GM19240 (cell line): Measurements from ENCODE around the gene GXYLT2.
A peak's percentile ranks its signal among the peaks of the same experiment; 100 is the strongest.

Experiments
- DNase-seq: peaks from one replicate; pipeline ENCODE4 v3.0.0; 2011; ENCODE audit warnings: low spot score; ENCODE audit not compliant: insufficient read length

GXYLT2 gene

GRCh38 chr3:72887705-72888545 is at the start of gene GXYLT2:
Gene GXYLT2 (plus strand): TSS chr3:72888046. CDS start chr3:72888234, 188 bp downstream.
- peak; percentile 10 for DNase-seq

DNA sequence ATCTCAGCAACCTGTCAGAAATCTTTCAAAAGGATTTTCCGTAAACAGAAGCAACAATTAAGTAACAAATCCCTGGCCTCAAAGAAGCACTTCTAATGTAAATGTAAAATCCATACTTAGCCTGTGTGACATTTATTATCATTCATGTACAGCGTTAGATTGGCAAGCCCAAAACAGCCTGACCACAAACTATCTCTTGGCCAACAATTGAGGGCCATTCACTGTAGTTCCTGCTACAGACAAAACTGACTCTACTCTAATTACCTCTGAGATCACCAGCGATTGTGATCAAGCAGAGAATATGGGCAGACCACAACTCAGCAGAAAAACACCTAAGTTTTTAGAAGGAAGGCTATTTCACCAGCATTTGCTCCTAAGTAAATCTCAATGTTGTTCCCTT is 48.8 kb upstream of the GXYLT2 start:
- no peak for DNase-seq

DNA sequence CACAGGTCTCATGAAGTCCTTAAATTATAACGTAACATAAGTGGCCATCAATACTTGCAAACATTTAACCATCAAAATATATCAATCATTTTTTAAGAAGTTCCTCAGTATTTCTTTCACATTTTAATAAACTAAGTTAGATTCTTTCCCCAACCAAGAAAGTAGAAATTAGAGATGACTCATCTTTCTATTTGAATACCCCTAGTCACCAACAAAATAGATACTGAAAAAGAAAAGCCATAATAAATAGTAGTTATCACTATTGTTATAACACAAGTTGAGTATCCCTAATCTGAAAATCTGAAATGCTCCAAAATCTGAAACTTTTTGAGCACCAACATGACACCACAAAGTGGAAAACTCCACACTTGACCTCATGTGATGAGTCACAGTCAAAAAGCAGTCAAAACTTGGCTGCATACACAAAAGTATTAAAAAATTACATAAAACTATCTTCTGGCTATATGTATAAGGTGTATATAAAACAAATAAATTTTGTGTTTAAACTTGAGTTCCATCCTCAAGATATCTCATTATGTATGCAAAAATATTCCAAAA is 43.3 kb upstream of the GXYLT2 start:
- DNase-seq = no peak

- DNase-seq = no peak
Measured at GRCh38 chr3:72846166-72846565, 41.7 kb upstream of the GXYLT2 start.

GRCh38 chr3:72847282-72847681 is 40.6 kb upstream of the GXYLT2 start:
- DNase-seq = no peak

DNA sequence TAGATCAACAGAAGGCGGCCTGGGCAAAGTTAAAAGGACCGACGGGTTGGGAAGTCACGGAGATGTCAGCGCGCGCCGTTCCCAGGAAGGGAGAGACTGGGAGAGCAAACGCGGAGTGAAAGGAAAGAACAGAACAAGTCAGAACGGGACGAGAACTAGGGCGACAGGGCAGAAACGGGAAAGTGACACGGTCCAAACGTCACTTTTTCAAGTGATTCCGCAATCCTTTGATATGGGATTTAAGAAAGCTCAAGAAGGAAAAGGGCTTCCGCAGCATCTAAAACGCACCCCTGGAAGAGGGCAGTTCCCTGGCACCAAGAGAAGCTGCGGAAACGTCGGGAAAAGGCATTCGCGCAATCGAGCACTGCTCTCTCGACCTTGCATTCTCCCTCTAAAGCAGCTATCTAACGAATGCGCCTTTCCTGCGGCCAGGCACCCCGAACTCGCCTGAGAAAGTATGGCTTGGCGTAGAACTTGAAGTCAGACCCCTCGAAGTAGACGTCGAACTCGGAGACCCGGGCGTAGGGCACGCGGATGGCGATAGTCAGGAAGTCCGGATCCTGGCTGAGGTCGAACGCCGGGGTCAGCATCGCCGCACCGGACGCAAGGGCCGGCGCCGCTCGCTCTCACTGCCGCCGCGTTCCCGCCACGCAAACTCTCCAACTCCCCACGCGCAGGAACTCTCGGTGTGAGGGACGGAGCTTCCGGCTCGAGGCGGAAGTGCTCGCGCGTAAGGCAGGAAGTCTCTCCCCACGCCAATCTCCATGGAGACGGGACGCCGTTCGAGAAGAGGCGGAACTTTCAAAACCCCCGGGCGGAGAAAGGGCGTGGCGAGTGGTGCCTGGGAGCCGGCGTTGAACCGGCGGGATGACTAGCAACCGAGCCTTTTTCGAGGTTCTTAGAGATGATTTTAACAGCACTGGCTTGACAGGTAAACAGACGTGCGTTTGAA is 39.8 kb upstream of the GXYLT2 start, which contains the start of gene SHQ1:
Gene SHQ1 (minus strand): TSS at position 695 of the 952 bp plus-strand sequence. CDS start 105 bp downstream, at position 590.
- peak; percentile 65 for DNase-seq

- no peak for DNase-seq
Measured at GRCh38 chr3:72848703-72849081, 39.2 kb upstream of the GXYLT2 start.

GRCh38 chr3:72855001-72855400 is 32.8 kb upstream of the GXYLT2 start:
- DNase-seq = no peak

DNA sequence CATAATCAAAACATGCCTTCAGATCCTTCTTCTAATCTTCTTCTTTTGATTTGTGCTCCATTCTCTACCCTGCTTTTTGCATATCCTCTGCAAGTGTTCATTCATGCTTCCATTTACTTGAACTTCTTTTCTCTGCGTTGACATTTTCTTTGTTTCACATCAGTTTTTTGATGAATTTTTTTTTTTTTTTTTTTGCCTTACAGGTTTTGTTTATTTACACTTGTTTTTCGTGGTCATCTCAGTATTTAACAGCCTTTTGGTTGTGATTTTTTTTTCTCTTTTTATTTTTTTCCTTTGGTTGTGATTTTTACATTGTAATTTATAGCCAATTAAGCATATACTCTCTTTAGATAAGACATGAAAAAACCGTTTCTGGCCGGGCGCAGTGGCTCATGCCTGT is 27.8 kb upstream of the GXYLT2 start:
- DNase-seq = no peak

DNA sequence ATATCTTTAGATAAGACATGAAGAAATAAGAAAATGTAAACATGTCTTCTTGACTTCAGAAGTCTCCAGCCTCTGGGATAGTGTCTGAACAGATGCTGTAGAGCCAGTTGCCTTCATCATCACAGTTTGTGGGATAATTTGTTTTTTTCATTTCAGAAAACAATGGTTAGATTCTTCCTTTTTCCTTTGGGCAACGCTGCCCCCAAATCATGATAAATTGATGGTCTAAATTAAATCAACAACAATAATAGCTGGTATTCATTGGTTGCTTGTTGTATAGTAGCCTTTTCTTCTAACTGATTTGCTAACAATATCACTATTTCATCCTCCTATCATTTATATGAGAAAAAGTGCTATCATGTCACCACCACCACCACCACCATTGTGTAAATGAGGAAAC is 27.0 kb upstream of the GXYLT2 start:
- no peak for DNase-seq

DNA sequence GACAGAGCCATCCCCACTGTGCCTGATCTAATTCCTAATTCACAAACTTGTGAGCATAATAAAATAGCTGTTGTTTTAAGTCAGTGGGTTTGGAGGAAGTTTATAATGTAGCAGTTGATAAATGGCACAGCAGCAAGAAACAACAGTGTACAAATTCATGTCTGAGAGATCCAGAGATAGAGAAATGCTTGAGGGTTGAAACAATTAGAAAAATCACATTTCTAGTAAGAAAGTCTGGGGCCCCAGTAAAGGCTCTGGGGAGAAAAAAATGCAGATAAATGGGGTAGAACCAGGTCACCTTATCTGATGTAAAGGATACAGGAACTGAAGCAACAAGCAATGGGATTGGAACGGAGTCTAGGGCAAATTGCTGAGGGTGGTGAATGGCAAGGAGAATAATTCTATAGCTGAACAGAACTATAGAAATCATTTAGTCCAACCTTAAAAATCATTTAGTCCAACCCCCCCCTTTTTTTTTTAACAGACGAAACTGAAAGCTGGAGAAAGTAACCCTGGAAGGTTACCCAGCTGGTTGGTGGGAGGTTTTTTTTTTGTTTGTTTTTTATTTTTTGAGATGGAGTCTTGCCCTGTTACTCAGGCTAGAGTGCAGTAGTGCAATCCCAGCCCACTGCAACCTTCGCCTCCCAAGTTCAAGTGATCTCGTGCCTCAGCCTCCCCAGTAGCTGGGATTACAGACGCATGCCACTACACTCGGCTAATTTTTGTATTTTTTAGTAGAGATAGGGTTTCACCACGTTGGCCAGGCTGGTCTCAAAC is 25.3 kb upstream of the GXYLT2 start:
- DNase-seq = no peak

- no peak for DNase-seq
Measured at GRCh38 chr3:72872183-72872582, 15.7 kb upstream of the GXYLT2 start.

- DNase-seq = no peak
Measured at GRCh38 chr3:72887343-72887704, 522 bp upstream of the GXYLT2 start.

- no peak for DNase-seq
Measured at GRCh38 chr3:72888546-72889309, 882 bp downstream of the GXYLT2 start.

- no peak for DNase-seq
Measured at GRCh38 chr3:72889310-72890165, 1.7 kb downstream of the GXYLT2 start.

DNA sequence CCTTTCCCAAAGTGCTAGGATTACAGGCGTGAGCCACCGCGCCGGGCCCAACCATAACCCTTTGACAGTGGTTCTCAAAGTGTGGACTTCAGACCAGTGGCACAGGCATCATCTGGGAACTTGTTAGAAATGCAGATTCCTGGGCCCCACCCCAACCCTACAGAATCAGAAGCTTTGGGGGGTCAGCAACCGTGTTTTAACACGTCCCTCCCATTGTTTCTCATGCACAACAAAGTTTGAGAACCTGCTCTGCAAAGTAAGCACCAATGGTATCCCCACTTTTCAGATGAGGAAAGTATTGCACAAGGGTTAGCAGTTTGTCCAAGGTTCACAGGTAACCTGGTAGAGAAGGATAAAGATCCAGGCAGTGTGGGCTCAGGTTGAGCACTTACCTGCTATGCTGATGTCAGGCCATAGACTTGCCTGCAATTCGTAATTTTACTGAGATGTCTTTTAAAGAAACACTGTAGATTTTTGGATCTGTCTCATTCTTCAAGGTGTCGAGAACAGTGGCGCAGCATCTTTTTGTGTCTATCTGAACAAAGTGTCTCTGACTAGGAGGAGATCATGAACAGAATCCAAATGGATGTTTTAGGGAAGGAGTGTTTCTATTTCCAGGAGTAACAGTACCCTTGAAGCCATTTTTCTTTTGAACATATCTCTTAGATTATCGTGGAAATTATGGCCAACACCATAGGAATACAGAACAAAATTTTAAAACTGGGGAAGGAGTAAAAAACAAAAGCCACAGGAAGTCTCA is 2.5 kb downstream of the GXYLT2 start:
- DNase-seq = no peak

DNA sequence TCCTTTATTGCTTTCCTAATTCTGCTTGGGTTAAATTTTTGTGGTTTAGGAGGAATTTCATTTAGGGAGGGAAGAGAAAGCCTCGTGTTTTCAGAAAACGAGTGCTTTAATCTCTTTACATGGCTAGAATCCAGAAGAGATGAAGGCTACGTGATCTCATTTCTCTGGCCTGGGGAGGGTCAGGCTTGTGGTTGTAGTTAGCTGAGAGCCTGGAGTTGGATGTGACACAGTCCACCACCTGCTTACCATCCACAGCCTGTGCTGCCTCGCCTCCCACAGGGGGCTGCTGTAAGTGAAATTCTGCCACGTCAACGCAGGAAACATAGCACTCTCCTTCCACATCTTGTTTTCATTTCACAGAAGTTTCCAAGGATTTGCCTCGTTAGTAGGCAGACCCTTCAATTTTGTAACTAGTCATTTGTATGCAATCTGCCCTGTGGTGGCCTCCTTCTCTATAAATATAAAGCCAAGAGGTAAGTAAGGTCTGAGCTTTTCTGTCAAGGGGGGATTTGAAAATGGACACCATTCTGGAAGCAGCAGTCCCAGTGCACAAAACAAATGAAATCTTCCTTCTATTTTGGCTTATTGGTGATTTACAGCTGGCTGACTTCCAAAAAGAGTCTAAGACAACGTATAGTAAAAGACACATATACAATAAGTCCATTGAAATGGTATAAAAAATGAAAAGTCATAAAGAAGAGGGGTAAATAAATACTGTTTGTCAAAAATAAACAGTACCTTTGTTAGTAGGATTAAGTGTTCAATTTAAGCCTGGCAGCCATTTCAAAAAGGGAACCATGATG is 3.4 kb downstream of the GXYLT2 start:
- DNase-seq = no peak
